PC-9 (cell line): Measurements from ENCODE around the gene EHMT1.

Experiments used
- EZH2 ChIP-seq: fragments of 200-600 bp; sonication (generic); IDR thresholded peaks from 2 replicates; pipeline ENCODE4 v1.8.0; 2017; ENCODE audit warnings: antibody characterized with exemption, low read depth
- TF ChIP-seq, protein P1 (sequence below): fragments of 200-600 bp; sonication (generic); conservative IDR thresholded peaks from 2 replicates; pipeline ENCODE4 v1.6.1; 2017; ENCODE audit warnings: mixed run types, antibody characterized with exemption, mild to moderate bottlenecking, moderate library complexity

GRCh38 chr9:137613259-137613658 is 5.5 kb upstream of the EHMT1 start:
- TF ChIP-seq, protein P1, sequence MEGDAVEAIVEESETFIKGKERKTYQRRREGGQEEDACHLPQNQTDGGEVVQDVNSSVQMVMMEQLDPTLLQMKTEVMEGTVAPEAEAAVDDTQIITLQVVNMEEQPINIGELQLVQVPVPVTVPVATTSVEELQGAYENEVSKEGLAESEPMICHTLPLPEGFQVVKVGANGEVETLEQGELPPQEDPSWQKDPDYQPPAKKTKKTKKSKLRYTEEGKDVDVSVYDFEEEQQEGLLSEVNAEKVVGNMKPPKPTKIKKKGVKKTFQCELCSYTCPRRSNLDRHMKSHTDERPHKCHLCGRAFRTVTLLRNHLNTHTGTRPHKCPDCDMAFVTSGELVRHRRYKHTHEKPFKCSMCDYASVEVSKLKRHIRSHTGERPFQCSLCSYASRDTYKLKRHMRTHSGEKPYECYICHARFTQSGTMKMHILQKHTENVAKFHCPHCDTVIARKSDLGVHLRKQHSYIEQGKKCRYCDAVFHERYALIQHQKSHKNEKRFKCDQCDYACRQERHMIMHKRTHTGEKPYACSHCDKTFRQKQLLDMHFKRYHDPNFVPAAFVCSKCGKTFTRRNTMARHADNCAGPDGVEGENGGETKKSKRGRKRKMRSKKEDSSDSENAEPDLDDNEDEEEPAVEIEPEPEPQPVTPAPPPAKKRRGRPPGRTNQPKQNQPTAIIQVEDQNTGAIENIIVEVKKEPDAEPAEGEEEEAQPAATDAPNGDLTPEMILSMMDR = no peak
- TF ChIP-seq EZH2 = no peak
